Activated T-helper 9 cell treated with anti-CD3 and anti-CD28 coated beads, Interleukin-2, amount 50 U/mL, for 16 hours (primary cell): ENCODE results near the gene ZNF273.
A peak's percentile ranks its signal among the peaks of the same experiment; 100 is the strongest.
"Not testable (repeated sequence)": the region's sequence is repeated elsewhere in the genome, so short reads cannot be mapped to it uniquely, and the experiment has no call there.

Experiments
- DNase-seq: peaks from one replicate; pipeline ENCODE4 v3.0.0-alpha.2; 2020; ENCODE audit warnings: low read depth

ZNF273 gene

GRCh38 chr7:64902806-64903721 lies at the start of gene ZNF273:
TSS of gene ZNF273 (plus strand) at chr7:64903273. CDS start at chr7:64903318, 45 bp downstream.
- peak; percentile 85 for DNase-seq

DNA sequence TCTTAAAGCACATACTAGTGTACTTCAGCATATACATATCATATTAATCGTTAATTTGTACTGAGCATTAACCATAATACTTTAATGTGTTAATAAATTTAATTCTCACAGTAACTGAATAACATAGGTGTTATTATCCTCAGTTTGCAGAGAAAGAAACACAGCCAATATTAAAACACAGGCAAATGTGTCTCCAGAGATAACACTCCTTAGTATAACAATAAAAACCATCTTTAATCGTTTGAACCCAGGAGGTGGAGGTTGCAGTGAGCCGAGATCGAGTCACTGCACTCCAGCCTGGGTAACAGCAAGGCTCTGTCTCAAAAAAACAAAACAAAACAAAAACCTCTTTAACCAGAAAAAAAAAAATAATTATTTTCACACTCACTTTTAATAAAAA lies 49.4 kb upstream of the ZNF273 start:
- no peak for DNase-seq

DNA sequence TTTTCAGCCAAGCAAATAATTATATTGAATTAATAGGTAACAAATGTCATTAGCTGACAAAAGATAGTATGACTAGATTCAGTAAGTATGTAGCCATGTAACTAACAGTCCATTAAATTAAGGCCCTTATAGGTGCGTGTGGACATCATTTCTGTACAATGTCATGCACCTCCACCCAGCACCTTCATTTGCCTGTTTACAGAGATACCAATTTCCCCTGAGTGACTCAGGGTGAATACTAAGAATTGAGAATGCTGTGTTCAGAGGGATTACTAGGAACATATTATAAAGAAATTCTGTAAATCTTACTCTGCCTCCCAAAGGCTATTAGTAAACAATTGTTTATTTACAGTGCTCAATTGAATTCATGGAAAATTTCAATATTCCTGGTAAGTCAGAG lies 48.1 kb upstream of the ZNF273 start:
- DNase-seq, result no peak

DNA sequence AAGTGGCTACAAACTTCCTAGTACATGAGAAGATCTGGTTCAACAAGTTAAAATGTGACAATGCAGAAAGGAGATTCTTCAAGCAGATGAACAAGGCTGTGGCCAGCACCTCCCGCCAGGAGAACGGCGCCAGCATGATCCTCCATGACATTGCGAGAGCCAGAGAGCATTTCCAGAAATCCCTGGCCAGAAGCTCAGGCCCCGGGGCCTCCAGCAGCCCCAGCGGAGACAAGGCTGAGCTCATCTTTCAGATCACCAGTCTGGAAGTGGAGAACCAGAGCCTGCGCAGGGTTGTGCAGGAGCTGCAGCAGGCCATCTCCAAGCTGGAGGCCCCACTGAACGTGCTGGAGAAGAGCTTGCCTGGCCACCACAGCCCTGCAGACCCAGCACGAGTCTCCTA lies 40.1 kb upstream of the ZNF273 start:
- no peak for DNase-seq

DNA sequence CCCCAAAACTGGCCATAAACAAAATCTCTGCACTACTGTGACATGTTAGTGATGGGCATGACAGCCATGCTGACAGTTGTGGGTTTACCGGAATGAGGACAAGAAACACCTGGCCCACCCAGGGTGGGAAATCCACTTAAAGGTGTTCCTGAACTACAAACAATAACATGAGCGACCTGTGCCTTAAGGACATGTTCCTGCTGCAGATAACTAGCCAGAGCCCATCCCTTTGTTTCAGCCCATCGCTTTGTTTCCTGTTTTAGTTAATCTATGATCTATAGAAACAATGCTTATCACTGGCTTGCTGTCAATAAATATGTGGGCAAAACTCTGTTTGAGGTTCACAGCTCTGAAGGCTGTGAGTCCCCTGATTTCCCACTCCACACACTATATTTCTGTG lies 39.5 kb upstream of the ZNF273 start:
- not testable (repeated sequence) for DNase-seq

GRCh38 chr7:64863969-64864368 lies 39.1 kb upstream of the ZNF273 start:
- no peak for DNase-seq

DNA sequence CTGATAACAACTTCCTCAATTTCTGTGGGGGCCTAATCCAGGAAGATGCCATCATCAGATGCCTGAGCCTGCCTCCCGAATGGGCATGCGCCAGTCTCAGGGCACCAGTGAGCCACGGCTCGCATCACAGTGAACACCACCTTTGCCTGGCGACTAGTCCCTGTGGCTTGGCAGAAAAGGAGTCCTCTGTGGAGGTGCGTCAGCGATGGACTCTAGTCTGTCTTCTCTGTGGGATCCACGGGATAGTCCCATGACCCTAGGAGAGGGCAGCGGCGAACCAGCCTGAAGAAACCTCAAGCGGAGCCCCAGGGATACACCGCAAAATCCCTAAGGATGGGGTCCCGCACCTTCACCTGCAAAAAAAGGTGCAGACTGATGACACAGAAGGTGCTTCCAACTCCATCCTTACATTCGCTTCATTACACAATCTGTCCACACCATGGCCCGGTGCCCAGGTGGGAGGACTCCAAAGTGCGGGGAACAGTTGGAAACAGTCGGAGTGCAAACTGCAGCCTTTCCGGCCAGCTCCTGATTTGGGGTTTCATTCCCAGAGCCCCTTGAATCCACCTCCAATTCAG lies 35.1 kb upstream of the ZNF273 start:
- no peak for DNase-seq

- DNase-seq, result no peak
Observed at GRCh38 chr7:64868499-64868898, 34.6 kb upstream of the ZNF273 start.

GRCh38 chr7:64869121-64869725 lies 33.9 kb upstream of the ZNF273 start:
- no peak for DNase-seq

- DNase-seq, result no peak
Observed at GRCh38 chr7:64869912-64870562, 33.0 kb upstream of the ZNF273 start.

DNA sequence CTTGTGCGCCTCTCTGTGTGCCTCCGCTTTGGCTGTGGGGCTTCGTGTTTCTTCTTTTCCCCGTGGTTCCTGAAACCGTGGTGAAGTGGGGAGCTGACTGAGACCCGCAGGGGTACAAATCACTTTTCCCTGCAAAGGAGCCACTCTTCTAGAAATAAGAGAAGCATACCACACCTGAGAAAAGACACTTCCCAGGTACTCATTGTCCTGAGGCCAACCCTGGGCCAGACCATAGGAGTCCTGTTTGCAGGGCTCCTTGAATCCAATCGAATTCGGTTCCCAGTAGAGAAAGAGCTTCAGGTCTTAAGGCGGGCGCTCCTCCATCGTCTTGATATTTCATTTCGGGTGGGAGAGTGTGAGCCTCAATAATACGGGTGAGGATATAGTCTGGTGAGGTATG lies 32.4 kb upstream of the ZNF273 start:
- no peak for DNase-seq

DNA sequence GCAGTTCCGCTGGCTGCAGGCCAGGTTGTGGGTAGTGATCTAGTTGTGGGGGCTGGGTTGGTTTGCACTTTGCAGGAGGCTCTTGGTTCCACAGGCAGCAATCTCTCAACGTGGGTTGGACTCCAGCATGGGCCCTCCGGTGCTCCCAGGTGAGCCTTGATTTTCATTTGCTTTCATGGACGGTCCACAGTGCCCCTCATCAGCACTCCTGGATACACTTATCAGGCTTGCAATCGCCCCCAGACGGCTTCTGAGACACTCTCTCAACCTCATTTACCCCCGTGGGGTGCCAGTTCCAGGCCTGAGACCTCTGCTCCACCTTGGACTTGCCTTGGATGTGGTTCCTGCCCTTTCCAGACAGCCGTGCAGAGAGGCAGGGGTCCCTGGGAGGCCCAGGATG lies 31.3 kb upstream of the ZNF273 start:
- no peak for DNase-seq

DNA sequence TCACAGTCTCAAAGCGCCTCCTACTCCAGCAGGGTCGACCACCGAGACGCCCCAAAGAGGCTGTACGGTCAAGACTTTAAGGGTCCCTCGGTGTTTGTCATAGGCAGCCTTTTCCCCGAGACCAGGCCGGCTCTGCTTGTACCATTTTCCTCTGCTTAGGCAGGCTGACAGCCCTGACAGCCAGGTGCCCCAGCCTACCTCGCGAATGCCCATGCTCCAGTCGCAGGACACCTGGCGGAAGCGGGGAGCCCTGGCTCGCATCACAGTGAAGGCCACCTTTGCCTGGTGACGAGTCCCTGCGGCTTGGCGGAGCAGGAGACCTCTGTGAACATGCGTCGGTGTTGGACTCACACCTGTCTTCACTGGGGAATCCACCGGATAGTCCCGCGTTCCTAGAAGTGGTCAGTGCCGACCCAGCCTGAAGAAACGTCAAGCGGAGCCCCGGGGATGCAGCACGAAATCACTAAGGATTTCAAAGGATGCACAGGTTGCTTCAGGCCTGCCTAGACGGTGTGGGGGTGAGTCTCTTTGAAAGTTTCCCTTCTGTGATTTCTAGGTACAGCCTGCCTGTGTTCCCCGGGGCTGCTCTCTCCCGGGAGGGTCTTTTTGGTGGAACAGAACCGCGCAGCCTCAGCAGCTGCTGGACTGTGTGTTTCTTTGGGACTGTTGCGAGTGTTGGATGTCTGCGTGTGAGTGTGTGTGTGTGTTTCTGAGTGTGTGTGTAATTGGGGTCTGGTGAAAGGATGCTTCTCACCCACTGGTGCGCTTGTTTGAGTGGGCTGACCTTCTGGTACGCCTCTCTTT lies 30.5 kb upstream of the ZNF273 start:
- DNase-seq, result no peak

- no peak for DNase-seq
Observed at GRCh38 chr7:64873155-64873500, 29.9 kb upstream of the ZNF273 start.

GRCh38 chr7:64873517-64873916 lies 29.6 kb upstream of the ZNF273 start:
- DNase-seq, result no peak

DNA sequence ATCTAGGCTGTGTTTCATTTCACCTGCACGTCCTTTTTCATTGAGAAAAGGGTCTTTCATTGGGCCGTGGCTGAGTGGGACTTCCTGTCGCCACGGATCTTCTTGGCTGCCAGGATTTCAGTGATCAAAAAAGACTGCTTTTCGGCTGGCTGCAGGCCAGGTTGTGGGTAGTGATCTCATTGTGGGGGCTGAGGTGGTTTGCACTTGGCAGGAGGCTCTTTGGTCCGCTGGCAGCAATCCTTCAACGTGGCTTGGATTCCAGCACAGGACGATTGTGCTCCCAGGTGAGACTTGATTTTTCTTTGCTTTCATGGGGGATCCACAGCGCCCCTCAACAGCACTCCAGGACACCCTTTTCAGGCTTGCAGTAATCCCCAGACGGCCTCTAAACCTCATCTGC lies 29.0 kb upstream of the ZNF273 start:
- DNase-seq, result no peak

- no peak for DNase-seq
Observed at GRCh38 chr7:64874562-64875250, 28.4 kb upstream of the ZNF273 start.

- no peak for DNase-seq
Observed at GRCh38 chr7:64875258-64875657, 27.8 kb upstream of the ZNF273 start.

DNA sequence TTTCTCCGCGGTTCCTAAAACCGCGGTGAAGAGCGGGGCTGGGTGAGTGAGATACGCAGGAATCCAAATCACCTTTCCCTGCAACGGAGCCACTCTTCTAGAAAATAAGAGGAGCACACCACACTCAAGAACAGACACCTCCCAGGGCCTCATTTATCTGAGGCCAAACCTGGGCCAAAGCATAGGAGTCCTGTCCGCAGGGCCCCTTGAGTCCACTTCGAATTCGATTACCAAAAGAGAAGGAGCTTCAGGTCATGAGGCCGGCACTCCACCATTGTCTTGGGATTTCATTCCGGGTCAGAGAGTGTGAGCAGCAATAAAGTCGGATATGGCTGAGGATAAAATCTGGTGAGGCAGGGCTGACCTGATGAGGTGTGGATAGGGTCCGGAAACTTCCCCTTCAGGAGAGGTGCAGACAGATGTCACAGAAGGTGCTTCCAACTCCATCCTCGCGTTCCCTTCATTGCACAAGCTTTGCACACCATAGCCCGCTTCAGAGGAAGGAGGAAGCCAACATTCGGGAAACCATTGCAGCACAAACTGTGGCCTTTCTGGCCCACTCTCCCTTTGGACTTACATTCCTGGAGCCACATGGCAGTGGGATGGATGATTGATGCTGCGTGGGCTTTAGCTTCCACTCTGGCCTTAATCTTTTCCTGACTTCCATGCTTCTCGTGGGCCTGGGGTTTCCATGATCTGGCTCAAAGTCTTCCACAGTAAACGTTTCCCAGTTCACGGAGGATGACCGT lies 27.2 kb upstream of the ZNF273 start:
- DNase-seq, result no peak
